CD14-positive monocyte (primary cell): Measurements from ENCODE around the gene RPS5. TPM values are rescaled to one million over a fixed set of nuclear protein-coding genes. Genes with fewer than 3 reads are reported as not detected.
"Not testable (repeated sequence)": the region's sequence is repeated elsewhere in the genome, so short reads cannot be mapped to it uniquely, and the experiment has no call there.

Source experiments
- DNase-seq, 3 donors: peaks; one replicate each; pipeline ENCODE4 v3.0.0-alpha.2; 2011 to 2022
- H2AFZ ChIP-seq: 2 replicates; pipeline ENCODE4 v1.6.0; 2012; ENCODE audit warnings: mild to moderate bottlenecking, low read depth, low read length, inconsistent platforms; ENCODE audit not compliant: insufficient read depth, poor library complexity, severe bottlenecking
- H3K27ac ChIP-seq, 2 donors: 1 replicate in 1 of 2; 2 replicates in 1 of 2; pipeline ENCODE4 v1.5.1; 2012 to 2013; ENCODE audit warnings: low read length in 2 of 2, control low read depth in 1 of 2, inconsistent platforms in 1 of 2, low read depth in 1 of 2, mild to moderate bottlenecking in 1 of 2
- H3K27me3 ChIP-seq, 2 donors: one replicate each; pipeline versions ENCODE4 v1.6.0 to v1.6.1; 2011 to 2013; ENCODE audit warnings: low read length in 2 of 2; ENCODE audit not compliant: control insufficient read depth in 2 of 2, insufficient read depth in 2 of 2
- H3K36me3 ChIP-seq, 2 donors: replicated peaks in 1 of 2; 1 replicate in 1 of 2; 2 replicates in 1 of 2; pipeline versions ENCODE4 v1.5.1 to v1.6.1; 2012 to 2013; ENCODE audit warnings: low read length in 2 of 2, control low read depth in 1 of 2, inconsistent platforms in 1 of 2, mild to moderate bottlenecking in 1 of 2; ENCODE audit not compliant: insufficient read depth in 2 of 2, control insufficient read depth in 1 of 2
- H3K4me1 ChIP-seq, 2 donors: 1 replicate in 1 of 2; 2 replicates in 1 of 2; pipeline versions ENCODE4 v1.5.1 to v1.6.1; 2012 to 2013; ENCODE audit warnings: low read length in 2 of 2, control low read depth in 1 of 2, inconsistent platforms in 1 of 2, mild to moderate bottlenecking in 1 of 2, moderate library complexity in 1 of 2; ENCODE audit not compliant: insufficient read depth in 2 of 2, control insufficient read depth in 1 of 2
- H3K4me2 ChIP-seq: replicated peaks from 2 replicates; pipeline ENCODE3; 2012; ENCODE audit warnings: low read length, moderate library complexity, mild to moderate bottlenecking; ENCODE audit not compliant: poor library complexity, severe bottlenecking; ENCODE audit errors: extremely low read depth
- H3K4me3 ChIP-seq, 3 experiments: fragments of 200-600 bp in 1 of 3; sonication (generic) in 1 of 3; replicated peaks in 1 of 3; 1 replicate in 2 of 3; 2 replicates in 1 of 3; pipeline ENCODE4 v1.5.1; 2011 to 2013; ENCODE audit warnings: low read length in 3 of 3, mild to moderate bottlenecking in 3 of 3, control low read depth in 2 of 3, low read depth in 2 of 3, inconsistent platforms in 1 of 3, moderate library complexity in 1 of 3
- H3K79me2 ChIP-seq: 2 replicates; pipeline ENCODE4 v1.6.0; 2012; ENCODE audit warnings: mild to moderate bottlenecking, control low read depth, inconsistent platforms, low read length, moderate library complexity; ENCODE audit not compliant: insufficient read depth
- H3K9ac ChIP-seq: 2 replicates; pipeline ENCODE4 v1.6.0; 2017; ENCODE audit warnings: low read length, mild to moderate bottlenecking; ENCODE audit not compliant: insufficient read depth, poor library complexity, severe bottlenecking
- H3K9me3 ChIP-seq, 2 donors: replicated peaks in 1 of 2; 1 replicate in 1 of 2; 2 replicates in 1 of 2; pipeline versions ENCODE4 v1.5.1 to v1.6.1; 2012 to 2013; ENCODE audit warnings: low read length in 2 of 2, control low read depth in 1 of 2; ENCODE audit not compliant: control insufficient read depth in 1 of 2, insufficient read depth in 1 of 2
- H4K20me1 ChIP-seq: 2 replicates; pipeline ENCODE4 v1.6.0; 2012; ENCODE audit warnings: mild to moderate bottlenecking, low read length, control low read depth, moderate library complexity; ENCODE audit not compliant: insufficient read depth
- H3K27ac Mint-ChIP-seq, 7 donors: one replicate each; pipeline ENCODE4 v1.8.0; 2020; ENCODE audit warnings: mild to moderate bottlenecking in 7 of 7, mixed read lengths in 7 of 7, moderate library complexity in 6 of 7, inconsistent platforms in 2 of 7
- H3K27me3 Mint-ChIP-seq, 3 donors: one replicate each; pipeline ENCODE4 v1.8.0; 2021 to 2022; ENCODE audit warnings: low read depth in 3 of 3, mild to moderate bottlenecking in 3 of 3, mixed read lengths in 3 of 3, moderate library complexity in 3 of 3, inconsistent platforms in 1 of 3
- H3K36me3 Mint-ChIP-seq, 2 donors: one replicate each; pipeline ENCODE4 v1.8.0; 2020; ENCODE audit warnings: mixed read lengths in 2 of 2, inconsistent platforms in 1 of 2, mild to moderate bottlenecking in 1 of 2
- H3K4me1 Mint-ChIP-seq: one replicate; pipeline ENCODE4 v1.8.0; 2020; ENCODE audit warnings: mild to moderate bottlenecking, mixed read lengths
- H3K4me3 Mint-ChIP-seq, 2 donors: one replicate each; pipeline ENCODE4 v1.8.0; 2020; ENCODE audit warnings: mild to moderate bottlenecking in 2 of 2, mixed read lengths in 2 of 2, moderate library complexity in 1 of 2
- H3K9me3 Mint-ChIP-seq, 7 donors: one replicate each; pipeline ENCODE4 v1.8.0; 2020 to 2022; ENCODE audit warnings: mixed read lengths in 7 of 7, mild to moderate bottlenecking in 6 of 7, moderate library complexity in 6 of 7, inconsistent platforms in 2 of 7
- CTCF ChIP-seq: fragments of 200-600 bp; IDR thresholded peaks from one replicate; pipeline ENCODE4 v1.8.0; 2022; ENCODE audit warnings: antibody characterized with exemption, mild to moderate bottlenecking
- WGBS: methylation state at CpG from one replicate; pipeline ENCODE4 v1.1.5; 2013; ENCODE audit warnings: missing lambda C conversion rate; ENCODE audit not compliant: insufficient coverage; 5-methylcytosine and 5-hydroxymethylcytosine counted together
- intact Hi-C, 2 donors: fragments of 100-400 bp; cut with micrococcal nuclease; formaldehyde crosslinking; loops; one replicate each; pipeline versions ENCODE4 v1.15.0 to v1.15.1; 2023
- polyA plus RNA-seq, 3 donors: library from polyadenylated mRNA; depleted of rRNA in 1 of 3; unstranded in 2 of 3; stranded (reverse) in 1 of 3; fragments of 300-500 nt in 2 of 3; fragments of >200 nt in 1 of 3; fragmentation: Illumina TruSeq in 2 of 3; gene quantifications; 1 replicate in 2 of 3; 2 replicates in 1 of 3; pipeline ENCODE4 v1.2.3, GENCODE V29; 2012 to 2021

Gene RPS5
- polyA plus RNA-seq, 3 donors = 485 to 1,381 (median 580) TPM

GRCh38 chr19:58346961-58347929 lies 39.8 kb upstream of the RPS5 start:
- Mint-ChIP-seq H3K27me3 (peaks cover 7 to 39% (median 16%) of the 10 kb centered on the region in 3 donors), H3K9me3 (peaks cover 0 to 16% (median 4%) of the 10 kb centered on the region in 7 donors)
- under 1% methylated on average over 76 of the region's 82 CpGs for WGBS

GRCh38 chr19:58348080-58348479 lies 39.0 kb upstream of the RPS5 start:
- Mint-ChIP-seq H3K4me1 (peaks cover 30% of the 10 kb centered on the region), H3K36me3 (peaks cover 13 to 18% of the 10 kb centered on the region in 2 donors), H3K27ac (peak overlapping the region in 6 of 7 donors; percentile 55 to 88 (median 84)), H3K9me3 (peaks cover 0 to 13% (median 4%) of the 10 kb centered on the region in 7 donors), H3K4me3 (peak overlapping the region; percentile 93 to 98), H3K27me3 (peaks cover 7 to 39% (median 16%) of the 10 kb centered on the region in 3 donors)
- H3K36me3 ChIP-seq, H3K79me2 ChIP-seq, DNase-seq, H3K9me3 ChIP-seq, intact Hi-C loops, H4K20me1 ChIP-seq: not testable (repeated sequence)
- peak overlapping the region; percentile 70 for H3K9ac ChIP-seq
- H3K4me3 ChIP-seq = peak overlapping the region; percentile 62 to 89 (median 73)
- H3K27me3 ChIP-seq = peaks cover 0 to 26% of the 10 kb centered on the region in 2 donors
- peak overlapping the region in 1 of 2 donors; percentile 75 for H3K27ac ChIP-seq
- H3K4me1 ChIP-seq = peaks cover 16 to 31% of the 10 kb centered on the region in 2 donors
- 31% methylated on average over 2 of the region's 12 CpGs for WGBS
- peak overlapping the region; percentile 98 for H3K4me2 ChIP-seq
- H2AFZ ChIP-seq = peak overlapping the region; percentile 94

More at GRCh38 chr19:58346961-58347929, 39.8 kb upstream of the RPS5 start:
- peak overlapping the region; percentile 98 for H3K4me2 ChIP-seq
- H4K20me1 ChIP-seq = no peaks in the 10 kb centered on the region
- H3K79me2 ChIP-seq = no peaks in the 10 kb centered on the region
- peaks cover 0 to 5% of the 10 kb centered on the region in 2 donors for H3K36me3 ChIP-seq
- H3K27me3 ChIP-seq = peaks cover 0 to 26% of the 10 kb centered on the region in 2 donors
- intact Hi-C loops = no loop called here
- peak overlapping the region; percentile 93 to 98 for H3K4me3 Mint-ChIP-seq
- H2AFZ ChIP-seq = peak overlapping the region; percentile 94
- peak overlapping the region; percentile 55 to 88 (median 84) for H3K27ac Mint-ChIP-seq
- H3K4me1 ChIP-seq = peaks cover 16 to 31% of the 10 kb centered on the region in 2 donors
- H3K36me3 Mint-ChIP-seq = peaks cover 13 to 24% of the 10 kb centered on the region in 2 donors
- TF ChIP-seq CTCF = no peak
- peak; percentile 47 to 57 (median 47) for DNase-seq
- peak overlapping the region in 1 of 2 donors; percentile 75 for H3K27ac ChIP-seq
- peaks cover 30% of the 10 kb centered on the region for H3K4me1 Mint-ChIP-seq
- no peaks in the 10 kb centered on the region for H3K9me3 ChIP-seq
- H3K4me3 ChIP-seq = peak overlapping the region; percentile 62 to 89 (median 73)
- peak overlapping the region; percentile 70 for H3K9ac ChIP-seq
